Prostate gland (tissue), 2 donors: ENCODE results near the gene GUCY1A1.

Experiments
- POLR2A ChIP-seq: fragments of 450-650 bp; IDR thresholded peaks from one replicate; pipeline ENCODE4 v1.6.1; 2016; ENCODE audit warnings: antibody characterized with exemption, mild to moderate bottlenecking
- TF ChIP-seq, protein P1 (sequence below), 4 experiments: fragments of 200-600 bp in 2 of 4; fragments of 450-650 bp in 2 of 4; sonication (generic) in 2 of 4; IDR thresholded peaks; 1 replicate in 3 of 4; 2 replicates in 1 of 4; pipeline ENCODE4 v1.5.1; 2016 to 2019; ENCODE audit warnings: antibody characterized with exemption in 4 of 4, mild to moderate bottlenecking in 2 of 4, moderate library complexity in 2 of 4

DNA sequence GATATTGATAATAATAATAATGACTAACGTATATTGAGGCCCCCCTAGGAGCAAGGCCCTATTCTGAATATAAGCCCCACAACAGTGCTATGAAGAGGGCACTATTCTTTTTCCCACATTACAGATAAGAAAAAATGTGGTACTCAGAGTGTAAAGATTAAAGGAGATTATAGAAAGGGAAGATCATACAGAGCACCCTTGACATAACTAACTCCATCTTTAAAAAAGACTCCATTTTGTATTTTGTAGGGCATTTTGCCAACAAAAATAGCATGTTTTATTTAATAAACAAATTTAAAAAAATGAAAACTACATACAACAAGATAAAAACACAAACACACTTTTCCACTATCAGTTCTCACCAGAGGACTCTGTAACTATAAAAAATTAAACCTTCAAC, 42.1 kb downstream of the GUCY1A1 start:
- TF ChIP-seq, protein P1, sequence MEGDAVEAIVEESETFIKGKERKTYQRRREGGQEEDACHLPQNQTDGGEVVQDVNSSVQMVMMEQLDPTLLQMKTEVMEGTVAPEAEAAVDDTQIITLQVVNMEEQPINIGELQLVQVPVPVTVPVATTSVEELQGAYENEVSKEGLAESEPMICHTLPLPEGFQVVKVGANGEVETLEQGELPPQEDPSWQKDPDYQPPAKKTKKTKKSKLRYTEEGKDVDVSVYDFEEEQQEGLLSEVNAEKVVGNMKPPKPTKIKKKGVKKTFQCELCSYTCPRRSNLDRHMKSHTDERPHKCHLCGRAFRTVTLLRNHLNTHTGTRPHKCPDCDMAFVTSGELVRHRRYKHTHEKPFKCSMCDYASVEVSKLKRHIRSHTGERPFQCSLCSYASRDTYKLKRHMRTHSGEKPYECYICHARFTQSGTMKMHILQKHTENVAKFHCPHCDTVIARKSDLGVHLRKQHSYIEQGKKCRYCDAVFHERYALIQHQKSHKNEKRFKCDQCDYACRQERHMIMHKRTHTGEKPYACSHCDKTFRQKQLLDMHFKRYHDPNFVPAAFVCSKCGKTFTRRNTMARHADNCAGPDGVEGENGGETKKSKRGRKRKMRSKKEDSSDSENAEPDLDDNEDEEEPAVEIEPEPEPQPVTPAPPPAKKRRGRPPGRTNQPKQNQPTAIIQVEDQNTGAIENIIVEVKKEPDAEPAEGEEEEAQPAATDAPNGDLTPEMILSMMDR (IDR thresholded peaks at IDR 0.05): no peak
- TF ChIP-seq POLR2A: no peak
